ENCODE data around the gene DOC2A. TPM values are rescaled to one million over a fixed set of nuclear protein-coding genes. Genes with fewer than 3 reads are reported as not detected.

Gene DOC2A
- total and polyA plus RNA-seq, 2 experiments from 2014 or later: 9.8 to 10.0 TPM

DNA sequence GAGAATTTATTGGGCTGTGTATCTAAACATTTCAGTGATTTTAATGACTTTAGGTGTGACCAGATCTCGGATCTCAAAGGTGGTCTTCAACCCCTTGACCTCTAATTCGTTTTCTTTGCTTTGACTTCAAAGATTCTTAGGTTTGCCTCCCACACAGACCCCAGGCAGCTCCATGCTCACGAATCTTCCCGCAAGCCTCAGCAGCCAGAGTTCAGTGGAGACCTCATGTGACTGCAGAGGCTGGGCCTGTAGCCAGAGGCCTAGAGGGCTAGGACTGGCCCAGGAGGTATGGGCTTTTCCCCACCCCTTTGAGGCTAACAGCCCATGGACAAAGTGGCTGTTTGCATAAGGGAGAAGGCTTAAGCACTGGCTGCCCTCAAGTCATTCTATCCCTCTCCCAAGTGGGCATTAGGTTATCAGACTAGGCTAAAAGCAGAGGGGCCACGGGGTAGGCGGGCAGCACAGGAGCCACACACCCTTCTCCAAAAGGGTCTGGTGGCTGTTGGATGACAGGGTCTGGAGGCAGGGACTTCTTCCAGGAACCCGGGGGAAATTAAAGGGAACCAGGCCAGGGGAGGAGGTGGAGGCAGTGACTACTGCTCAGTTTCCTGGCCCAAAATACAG lies 18.4 kb downstream of the DOC2A start:
- H3K4me1 ChIP-seq (ENCODE audit: insufficient read depth): peaks cover 13% of the 10 kb centered on the region
- no peaks in the 10 kb centered on the region; the same call in 1 of the 2 replicates for H4K20me1 ChIP-seq (replicated peaks; ENCODE audit: insufficient read depth)
- H3K4me2 ChIP-seq: no peak overlapping the region
- ATAC-seq (no peak), DNase-seq (ENCODE audit: low spot score) (no peak)
- peaks cover 13% of the 10 kb centered on the region for H3K27me3 Mint-ChIP-seq (ENCODE audit: insufficient read depth, low read depth, poor library complexity)
- peaks cover 4% of the 10 kb centered on the region; the same call in 1 of the 2 replicates for H3K36me3 ChIP-seq (ENCODE audit: insufficient read depth)
- H3K27me3 ChIP-seq (ENCODE audit: insufficient read depth): no peaks in the 10 kb centered on the region
- no peak overlapping the region for H3K27ac Mint-ChIP-seq
- H3F3A ChIP-seq (replicated peaks; ENCODE audit: low read depth): peaks cover 16% of the 10 kb centered on the region
- no peak overlapping the region; the same call in 2 of the 3 replicates for H3K4me3 Mint-ChIP-seq
- TF ChIP-seq ZNF331 (CRISPR knock-in tag; IDR thresholded peaks at IDR 0.05; ENCODE audit: low read depth) (no peak), ETS1 (IDR thresholded peaks at IDR 0.05) (no peak), ZNF114 (CRISPR knock-in tag; IDR thresholded peaks at IDR 0.05) (no peak), REST (IDR thresholded peaks at IDR 0.05; ENCODE audit: unreplicated experiment) (no peak)
- H3K36me3 Mint-ChIP-seq (ENCODE audit: low read depth): peaks cover 45% of the 10 kb centered on the region
- peaks cover 2% of the 10 kb centered on the region; the same call in 2 of the 3 replicates for H3K9me3 Mint-ChIP-seq
- peaks cover 7% of the 10 kb centered on the region; the same call in 1 of the 2 replicates for H3K79me2 ChIP-seq (replicated peaks; ENCODE audit: insufficient read depth)
- H2AFZ ChIP-seq: no peak overlapping the region
- no peak overlapping the region for H3K27ac ChIP-seq (ENCODE audit: low read depth)
- H3K4me1 Mint-ChIP-seq: peaks cover 15% of the 10 kb centered on the region
- no peak overlapping the region for H3K4me3 ChIP-seq
- no peaks in the 10 kb centered on the region for H3K9me2 ChIP-seq (ENCODE audit: insufficient read depth)

DNA sequence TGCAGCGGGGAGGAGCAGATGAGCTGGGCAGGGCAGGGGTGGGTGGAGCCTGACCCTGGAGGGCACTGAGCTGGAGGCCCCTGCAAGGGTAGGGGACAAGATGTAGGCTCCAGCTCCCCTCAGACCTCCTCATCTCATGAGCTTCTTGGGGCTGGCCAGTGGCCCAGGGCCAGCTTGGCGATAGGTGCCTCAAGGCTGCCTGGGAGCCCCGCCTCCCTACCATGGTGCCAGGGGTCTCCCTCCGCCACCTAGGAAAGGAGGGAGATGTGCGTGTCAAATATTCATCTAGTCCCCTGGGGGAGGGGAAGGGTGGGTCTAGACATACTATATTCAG lies 19.3 kb downstream of the DOC2A start:
- no peaks in the 10 kb centered on the region for H3K27me3 ChIP-seq (ENCODE audit: insufficient read depth)
- no peaks in the 10 kb centered on the region; the same call in 1 of the 2 replicates for H3K79me2 ChIP-seq (replicated peaks; ENCODE audit: insufficient read depth)
- peaks cover 2% of the 10 kb centered on the region; the same call in 2 of the 3 replicates for H3K9me3 Mint-ChIP-seq
- H3K4me3 Mint-ChIP-seq: no peak overlapping the region
- peaks cover 43% of the 10 kb centered on the region; the same call in 2 of the 3 replicates for H3K36me3 Mint-ChIP-seq (ENCODE audit: low read depth)
- H3K27ac Mint-ChIP-seq: no peak overlapping the region
- DNase-seq (ENCODE audit: low spot score): no peak
- peaks cover 13% of the 10 kb centered on the region for H3K27me3 Mint-ChIP-seq (ENCODE audit: insufficient read depth, low read depth, poor library complexity)
- no peak overlapping the region for H3K27ac ChIP-seq (ENCODE audit: low read depth)
- no peak overlapping the region for H2AFZ ChIP-seq
- H3K4me2 ChIP-seq: no peak overlapping the region
- no peak for ATAC-seq
- peaks cover 11% of the 10 kb centered on the region for H3F3A ChIP-seq (replicated peaks; ENCODE audit: low read depth)
- TF ChIP-seq JUNB (IDR thresholded peaks at IDR 0.05; ENCODE audit: unreplicated experiment) (no peak), STAT1 (IDR thresholded peaks at IDR 0.05; ENCODE audit: unreplicated experiment) (no peak), NANOG (IDR thresholded peaks at IDR 0.05; ENCODE audit: borderline replicate concordance) (no peak), EZH2 (IDR thresholded peaks at IDR 0.05; ENCODE audit: low read depth, unreplicated experiment) (no peak), ZNF462 (CRISPR knock-in tag; IDR thresholded peaks at IDR 0.05) (no peak), ZNF331 (CRISPR knock-in tag; IDR thresholded peaks at IDR 0.05; ENCODE audit: low read depth) (no peak)
- H3K4me3 ChIP-seq: no peak overlapping the region
- H3K36me3 ChIP-seq (ENCODE audit: insufficient read depth): peaks cover 4% of the 10 kb centered on the region; the same call in 1 of the 2 replicates
- H4K20me1 ChIP-seq (replicated peaks; ENCODE audit: insufficient read depth): no peaks in the 10 kb centered on the region; the same call in 1 of the 2 replicates
- H3K4me1 Mint-ChIP-seq: peaks cover 11% of the 10 kb centered on the region
- H3K4me1 ChIP-seq (ENCODE audit: insufficient read depth): peaks cover 7% of the 10 kb centered on the region; the same call in 1 of the 2 replicates
- no peaks in the 10 kb centered on the region for H3K9me2 ChIP-seq (ENCODE audit: insufficient read depth)

All from GM23338 (cell line).